ENCODE data around the gene RAB30.

RAB30 gene

DNA sequence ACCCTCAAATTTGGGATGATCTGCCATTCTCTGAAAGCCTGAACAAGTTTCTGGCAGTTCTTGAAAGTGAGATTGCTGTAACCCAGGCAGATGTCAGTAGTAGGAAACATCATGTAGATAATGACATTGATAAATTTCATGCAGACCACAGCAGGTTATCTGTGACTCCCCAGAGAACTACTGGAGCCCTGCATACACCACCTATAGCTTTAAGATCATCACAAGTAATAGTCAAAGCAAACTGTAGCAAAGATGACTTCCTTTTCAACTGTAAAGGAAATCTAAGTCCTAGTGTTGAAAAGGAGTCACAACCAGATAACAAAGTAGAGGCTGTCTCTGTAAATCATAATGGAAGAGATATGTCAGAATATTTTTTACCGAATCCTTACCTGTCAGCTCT, 139.1 kb downstream of the RAB30 start:
- no peak for DNase-seq

DNA sequence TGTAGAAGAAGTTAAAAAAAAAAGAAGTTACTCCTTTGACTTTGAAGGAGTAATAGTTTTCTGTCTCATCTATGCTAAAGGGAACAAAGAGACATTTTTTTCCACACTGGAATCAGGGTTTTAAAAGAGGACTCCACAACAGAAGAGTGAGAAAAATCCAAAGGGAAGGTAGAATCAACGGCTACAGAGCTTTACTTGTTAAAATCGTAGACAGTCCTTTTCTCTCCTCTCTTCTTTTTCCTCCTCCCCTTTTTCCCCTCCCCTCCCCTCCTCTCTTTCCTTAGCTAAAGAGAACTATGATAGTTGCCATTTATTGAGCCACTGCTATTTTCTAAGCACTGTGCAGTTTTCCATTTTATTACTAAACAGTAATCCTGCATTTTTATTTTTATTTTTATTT, 141.0 kb downstream of the RAB30 start:
- DNase-seq, result no peak

DNA sequence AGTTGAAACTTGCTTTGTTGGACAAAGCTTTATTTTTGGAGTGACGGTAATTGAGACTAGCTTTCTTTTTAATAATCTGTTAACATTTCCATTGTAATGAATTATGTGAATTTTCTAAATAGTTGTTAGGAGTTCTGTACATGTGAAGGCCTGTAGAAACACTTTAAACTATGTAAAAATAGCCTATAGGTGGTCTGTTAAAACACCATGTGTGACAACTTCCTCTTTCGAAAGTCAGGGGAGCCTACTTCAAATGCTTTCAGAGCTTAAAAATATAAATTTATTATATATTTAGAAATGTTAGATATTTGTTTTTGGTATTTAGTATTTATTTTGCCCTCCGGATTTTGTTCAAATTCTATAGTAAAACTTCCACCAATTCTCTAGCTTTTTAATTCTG, 141.5 kb downstream of the RAB30 start:
- no peak for DNase-seq

DNA sequence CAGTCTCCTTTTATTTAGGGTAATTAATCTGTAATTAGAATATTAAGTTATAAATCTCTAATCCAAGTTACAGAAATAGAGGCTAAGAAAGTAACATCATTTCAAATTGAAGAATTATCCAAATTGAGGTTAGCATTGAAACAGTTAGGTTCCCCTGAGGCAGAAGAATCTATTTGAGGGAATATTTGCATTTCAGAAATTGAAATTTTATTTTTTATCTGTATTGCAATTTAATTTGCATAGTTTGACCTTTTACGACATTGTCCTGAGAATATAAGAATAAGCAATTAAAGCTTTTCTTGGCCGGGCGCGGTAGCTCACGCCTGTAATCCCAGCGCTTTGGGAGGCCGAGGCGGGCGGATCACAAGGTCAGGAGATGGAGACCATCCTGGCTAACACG, 142.6 kb downstream of the RAB30 start:
- no peak for DNase-seq

GRCh38 chr11:82927264-82927880, 144.3 kb downstream of the RAB30 start:
- no peak for DNase-seq

GRCh38 chr11:82924522-82925224, 147.0 kb downstream of the RAB30 start:
- no peak for DNase-seq
